ENCODE measurements around the gene PWWP2B. TPM values are rescaled to one million over a fixed set of nuclear protein-coding genes. Genes with fewer than 3 reads are reported as not detected.
A peak's percentile ranks its signal among the peaks of the same experiment; 100 is the strongest.

PWWP2B gene
- total and polyA plus RNA-seq, 2 of the 13 experiments (the other 11 are each of a cell fraction or from before 2014, with no cell fraction given) = 2.3 to 4.7 TPM

- peak; percentile 83 for TF ChIP-seq PHF21A (CRISPR knock-in tag; IDR thresholded peaks at IDR 0.05)
- peak; percentile 47; the same call in 1 of the 2 replicates for TF ChIP-seq TARDBP (CRISPR knock-in tag; IDR thresholded peaks at IDR 0.05)
- TF ChIP-seq CHD4 (IDR thresholded peaks at IDR 0.05; ENCODE audit: borderline replicate concordance, low read length) = no peak
- TF ChIP-seq ZBTB2 (CRISPR knock-in tag; IDR thresholded peaks at IDR 0.05; ENCODE audit: low read depth) = no peak
- 0 out of 2 replicates have a peak, but pooled peaks have one; percentile 23 for TF ChIP-seq ZNF607 (CRISPR knock-in tag; IDR thresholded peaks at IDR 0.05; ENCODE audit: borderline replicate concordance)
- TF ChIP-seq RXRB (CRISPR knock-in tag; IDR thresholded peaks at IDR 0.05; ENCODE audit: borderline replicate concordance) = peak; percentile 37; the same call in 1 of the 2 replicates
- TF ChIP-seq ZNF350 (CRISPR knock-in tag; IDR thresholded peaks at IDR 0.05; ENCODE audit: borderline replicate concordance, low read depth) = peak; percentile 30; the same call in 1 of the 2 replicates
- TF ChIP-seq KLF15 (CRISPR knock-in tag; IDR thresholded peaks at IDR 0.05; ENCODE audit: borderline replicate concordance) = no peak
- peak; percentile 22; the same call in 1 of the 2 replicates for TF ChIP-seq ZNF281 (CRISPR knock-in tag; IDR thresholded peaks at IDR 0.05; ENCODE audit: borderline replicate concordance)
- no peak for TF ChIP-seq ZNF652 (CRISPR knock-in tag; IDR thresholded peaks at IDR 0.05; ENCODE audit: borderline replicate concordance, low read depth)
- no peak for TF ChIP-seq ZNF432 (CRISPR knock-in tag; IDR thresholded peaks at IDR 0.05; ENCODE audit: borderline replicate concordance)
- no peak for TF ChIP-seq SSRP1 (CRISPR knock-in tag; IDR thresholded peaks at IDR 0.05)
- 0 out of 4 replicates have a peak, but pooled peaks of 1 of the 2 experiments have one; percentile 43 for TF ChIP-seq KLF16 (CRISPR knock-in tag; IDR thresholded peaks at IDR 0.05)
- 0 out of 2 replicates have a peak, but pooled peaks have one; percentile 19 for TF ChIP-seq ZNF263 (CRISPR knock-in tag; IDR thresholded peaks at IDR 0.05)
- TF ChIP-seq PHF20 (CRISPR knock-in tag; IDR thresholded peaks at IDR 0.05) = no peak
- peak; percentile 43; the same call in 1 of the 2 replicates for TF ChIP-seq SAP130 (CRISPR knock-in tag; IDR thresholded peaks at IDR 0.05; ENCODE audit: low read depth)
- TF ChIP-seq ZSCAN25 (CRISPR knock-in tag; IDR thresholded peaks at IDR 0.05) = peak; percentile 92
- TF ChIP-seq ZBTB20 (CRISPR knock-in tag; IDR thresholded peaks at IDR 0.05; ENCODE audit: borderline replicate concordance, low read depth) = no peak
- 0 out of 2 replicates have a peak, but pooled peaks have one; percentile 21 for TF ChIP-seq MYC (CRISPR knock-in tag; IDR thresholded peaks at IDR 0.05; ENCODE audit: borderline replicate concordance)
- no peak for TF ChIP-seq KMT2B (CRISPR knock-in tag; IDR thresholded peaks at IDR 0.05)
- TF ChIP-seq ZNF501 (CRISPR knock-in tag; IDR thresholded peaks at IDR 0.05) = no peak
- TF ChIP-seq NFKBIZ (CRISPR knock-in tag; IDR thresholded peaks at IDR 0.05) = no peak
- no peak for TF ChIP-seq STAT5B (CRISPR knock-in tag; IDR thresholded peaks at IDR 0.05)
- TF ChIP-seq ZNF564 (CRISPR knock-in tag; IDR thresholded peaks at IDR 0.05) = 0 out of 2 replicates have a peak, but pooled peaks have one; percentile 38
- TF ChIP-seq ZEB1 (IDR thresholded peaks at IDR 0.05; ENCODE audit: insufficient replicate concordance, low read depth) = no peak
These were observed 24.2 kb downstream of the PWWP2B start (continued) for GRCh38 chr10:132420981-132421846.
